Right atrium auricular region (tissue), 2 donors: ENCODE data around the gene RSAD1. TPM values are rescaled to one million over a fixed set of nuclear protein-coding genes. Genes with fewer than 3 reads are reported as not detected.

Experiments
- DNase-seq: peaks from one replicate; pipeline ENCODE4 v3.0.0-alpha.2; 2019; ENCODE audit warnings: low spot score
- H3K27ac ChIP-seq, 2 donors: fragments of 200-600 bp; sonication (generic); 1 replicate in 1 of 2; 2 replicates in 1 of 2; pipeline ENCODE4 v1.5.1; 2016 to 2019
- H3K27me3 ChIP-seq, 2 donors: fragments of 200-600 bp; sonication (generic); one replicate each; pipeline versions ENCODE4 v1.5.1 to v1.6.0; 2017 to 2019
- H3K36me3 ChIP-seq: fragments of 200-600 bp; sonication (generic); one replicate; pipeline ENCODE4 v1.5.1; 2016
- H3K4me1 ChIP-seq, 2 donors: fragments of 200-600 bp; sonication (generic); one replicate each; pipeline versions ENCODE4 v1.5.1 to v1.6.0; 2017 to 2019
- H3K4me3 ChIP-seq, 2 donors: fragments of 200-600 bp; sonication (generic); 1 replicate in 1 of 2; 2 replicates in 1 of 2; pipeline ENCODE4 v1.5.1; 2017 to 2019; ENCODE audit warnings: mild to moderate bottlenecking in 1 of 2, moderate library complexity in 1 of 2
- H3K9me3 ChIP-seq, 2 donors: fragments of 200-600 bp; sonication (generic); one replicate each; pipeline ENCODE4 v1.5.1; 2019
- CTCF ChIP-seq, 2 donors: fragments of 200-600 bp; sonication (generic); IDR thresholded peaks; one replicate each; pipeline ENCODE4 v1.5.1; 2019; ENCODE audit warnings: antibody characterized with exemption in 2 of 2
- total RNA-seq, 2 donors: library from RNA; depleted of rRNA; stranded (reverse); fragments of >200 nt; gene quantifications; one replicate each; pipeline ENCODE4 v1.1.0, GENCODE V29; 2016

The RSAD1 gene
- total RNA-seq, 2 donors from 2014 or later: 19.1 to 19.3 TPM

- no peak overlapping the region for H3K4me3 ChIP-seq
- H3K4me1 ChIP-seq: no peaks in the 10 kb centered on the region
- H3K36me3 ChIP-seq: no peaks in the 10 kb centered on the region
- no peak overlapping the region for H3K27ac ChIP-seq
- DNase-seq: no peak
- no peaks in the 10 kb centered on the region for H3K9me3 ChIP-seq
- no peaks in the 10 kb centered on the region for H3K27me3 ChIP-seq
- TF ChIP-seq CTCF (IDR thresholded peaks at IDR 0.05): peak in 1 of 2 donors; percentile 40
Measured at GRCh38 chr17:50501054-50501453, 22.4 kb downstream of the RSAD1 start.

- no peaks in the 10 kb centered on the region for H3K36me3 ChIP-seq
- no peak overlapping the region for H3K4me3 ChIP-seq
- DNase-seq: no peak
Measured at GRCh38 chr17:50502301-50502990, 23.8 kb downstream of the RSAD1 start.

GRCh38 chr17:50505591-50506130, 27.0 kb downstream of the RSAD1 start:
- Histone ChIP-seq H3K9me3 (no peaks in the 10 kb centered on the region), H3K27ac (no peak overlapping the region), H3K4me3 (no peak overlapping the region), H3K36me3 (no peaks in the 10 kb centered on the region), H3K4me1 (peaks cover 0 to 8% of the 10 kb centered on the region in 2 donors), H3K27me3 (no peaks in the 10 kb centered on the region)
- TF ChIP-seq CTCF (IDR thresholded peaks at IDR 0.05): no peak
- no peak for DNase-seq

More at GRCh38 chr17:50502301-50502990, 23.8 kb downstream of the RSAD1 start:
- Histone ChIP-seq H3K4me1 (no peaks in the 10 kb centered on the region), H3K9me3 (no peaks in the 10 kb centered on the region), H3K27me3 (no peaks in the 10 kb centered on the region), H3K27ac (no peak overlapping the region)
- TF ChIP-seq CTCF (IDR thresholded peaks at IDR 0.05): no peak

- H3K27me3 ChIP-seq: no peaks in the 10 kb centered on the region
- no peak for TF ChIP-seq CTCF (IDR thresholded peaks at IDR 0.05)
- peaks cover 0 to 12% of the 10 kb centered on the region in 2 donors for H3K4me1 ChIP-seq
- no peaks in the 10 kb centered on the region for H3K9me3 ChIP-seq
- H3K36me3 ChIP-seq: no peaks in the 10 kb centered on the region
- DNase-seq: no peak
- no peak overlapping the region for H3K4me3 ChIP-seq
- H3K27ac ChIP-seq: no peak overlapping the region
Measured at GRCh38 chr17:50506298-50506697, 27.6 kb downstream of the RSAD1 start.

- H3K4me3 ChIP-seq: peak within 1 kb of the TSS; percentile 54 to 71
- no peaks in the 10 kb centered on the region for H3K9me3 ChIP-seq
- peak; percentile 88 for DNase-seq
- TF ChIP-seq CTCF (IDR thresholded peaks at IDR 0.05): peak in 1 of 2 donors; percentile 51
- H3K4me1 ChIP-seq: peaks cover 0 to 16% of the 10 kb centered on the region in 2 donors
- no peaks in the 10 kb centered on the region for H3K27me3 ChIP-seq
- H3K27ac ChIP-seq: peak within 1 kb of the TSS; percentile 81 to 86
- H3K36me3 ChIP-seq: no peaks in the 10 kb centered on the region
Measured at GRCh38 chr17:50507871-50508572, 29.4 kb downstream of the RSAD1 start, which contains the start of gene MYCBPAP. TSS of gene MYCBPAP (plus strand) at chr17:50508439. CDS start at chr17:50508675, 236 bp downstream.
